HG03045 (cell line): ENCODE measurements around the gene ZNF182.
"Not testable (repeated sequence)": the region's sequence is repeated elsewhere in the genome, so short reads cannot be mapped to it uniquely, and the experiment has no call there.

ENCODE experiments used
- ATAC-seq: cut with Tn5 transposase; IDR thresholded peaks from one replicate; pipeline ENCODE4 v1.9.1; 2021; ENCODE audit warnings: mild to moderate bottlenecking, moderate library complexity; ENCODE audit not compliant: unreplicated experiment

Gene ZNF182

GRCh38 chrX:48003758-48004457 is at the start of gene ZNF182:
Gene ZNF182 (minus strand): TSS chrX:48003989. CDS start chrX:48002609, 1,380 bp downstream.
- peak; percentile 95 for ATAC-seq

GRCh38 chrX:48046846-48047245 is 43.1 kb upstream of the ZNF182 start:
- no peak for ATAC-seq

- ATAC-seq = no peak
These were observed 41.9 kb upstream of the ZNF182 start for GRCh38 chrX:48045410-48046311.

- ATAC-seq = no peak
These were observed 39.3 kb upstream of the ZNF182 start for GRCh38 chrX:48043056-48043455.

- no peak for ATAC-seq
These were observed 32.1 kb upstream of the ZNF182 start for GRCh38 chrX:48035891-48036290.

GRCh38 chrX:48030641-48031173 is 26.9 kb upstream of the ZNF182 start:
- not testable (repeated sequence) for ATAC-seq

GRCh38 chrX:48030237-48030636 is 26.4 kb upstream of the ZNF182 start:
- ATAC-seq = no peak

GRCh38 chrX:48028091-48028490 is 24.3 kb upstream of the ZNF182 start:
- ATAC-seq = no peak

- ATAC-seq = not testable (repeated sequence)
These were observed 23.8 kb upstream of the ZNF182 start for GRCh38 chrX:48027545-48027944.

- ATAC-seq = no peak
These were observed 21.8 kb upstream of the ZNF182 start for GRCh38 chrX:48025561-48025960.

GRCh38 chrX:48022738-48023137 is 18.9 kb upstream of the ZNF182 start:
- no peak for ATAC-seq

- ATAC-seq = no peak
These were observed 18.3 kb upstream of the ZNF182 start for GRCh38 chrX:48022100-48022499.

GRCh38 chrX:48021026-48021900 is 17.5 kb upstream of the ZNF182 start:
- ATAC-seq = peak; percentile 59

- ATAC-seq = not testable (repeated sequence)
These were observed 16.7 kb upstream of the ZNF182 start for GRCh38 chrX:48020472-48020871.

- ATAC-seq = not testable (repeated sequence)
These were observed 16.1 kb upstream of the ZNF182 start for GRCh38 chrX:48019892-48020291.

- not testable (repeated sequence) for ATAC-seq
These were observed 13.0 kb upstream of the ZNF182 start for GRCh38 chrX:48016583-48017310.

- ATAC-seq = not testable (repeated sequence)
These were observed 5.7 kb upstream of the ZNF182 start for GRCh38 chrX:48009445-48009960.

- ATAC-seq = not testable (repeated sequence)
These were observed 2.9 kb upstream of the ZNF182 start, which contains the start of gene SPACA5 for GRCh38 chrX:48006688-48007087. Gene SPACA5 (plus strand): TSS chrX:48006988. CDS start chrX:48007803, 815 bp downstream.

GRCh38 chrX:48003367-48003757 is 427 bp downstream of the ZNF182 start:
- no peak for ATAC-seq

GRCh38 chrX:48002929-48003328 is 860 bp downstream of the ZNF182 start:
- no peak for ATAC-seq
